Neural progenitor cell (in vitro differentiated cells): ENCODE measurements around the gene IL26. TPM values are rescaled to one million over a fixed set of nuclear protein-coding genes. Genes with fewer than 3 reads are reported as not detected.

Experiments
- DNase-seq: peaks from one replicate; pipeline ENCODE4 v3.0.0-alpha.2; 2016; ENCODE audit warnings: low spot score
- H2AFZ ChIP-seq: fragments of 200-600 bp; sonication (generic); replicated peaks from 2 replicates; pipeline ENCODE4 v1.6.1; 2016; ENCODE audit warnings: antibody characterized with exemption
- H3F3A ChIP-seq: fragments of 200-600 bp; sonication (generic); 2 replicates; pipeline ENCODE4 v1.6.1; 2016; ENCODE audit warnings: antibody characterized with exemption, low read depth
- H3K27ac ChIP-seq: fragments of 200-600 bp; sonication (generic); 2 replicates; pipeline ENCODE4 v1.5.1; 2016; ENCODE audit warnings: mild to moderate bottlenecking
- H3K27me3 ChIP-seq: fragments of 200-600 bp; sonication (generic); 2 replicates; pipeline ENCODE4 v1.6.1; 2016; ENCODE audit warnings: mild to moderate bottlenecking, moderate library complexity
- H3K36me3 ChIP-seq: fragments of 200-600 bp; sonication (generic); 2 replicates; pipeline ENCODE4 v1.5.1; 2016
- H3K4me1 ChIP-seq: fragments of 200-600 bp; sonication (generic); 2 replicates; pipeline ENCODE4 v1.6.1; 2016; ENCODE audit warnings: mixed run types
- H3K4me2 ChIP-seq: fragments of 200-600 bp; sonication (generic); 2 replicates; pipeline ENCODE4 v1.6.1; 2016
- H3K4me3 ChIP-seq: fragments of 200-600 bp; sonication (generic); 2 replicates; pipeline ENCODE4 v1.5.1; 2016
- H3K79me2 ChIP-seq: fragments of 200-600 bp; sonication (generic); 2 replicates; pipeline ENCODE4 v1.6.1; 2016; ENCODE audit warnings: low read depth
- H3K9ac ChIP-seq: fragments of 200-600 bp; sonication (generic); 2 replicates; pipeline ENCODE4 v1.6.1; 2016
- H3K9me3 ChIP-seq: fragments of 200-600 bp; sonication (generic); 2 replicates; pipeline ENCODE4 v1.5.1; 2016; ENCODE audit warnings: low read depth
- H4K20me1 ChIP-seq: fragments of 200-600 bp; sonication (generic); 2 replicates; pipeline ENCODE4 v1.6.1; 2016; ENCODE audit warnings: low read depth
- H3K27ac Mint-ChIP-seq: 3 replicates; pipeline ENCODE4 v1.8.0; 2021; ENCODE audit warnings: mixed read lengths
- H3K27me3 Mint-ChIP-seq: 2 replicates; pipeline ENCODE4 v1.8.0; 2022; ENCODE audit warnings: low read depth, mild to moderate bottlenecking, inconsistent platforms, moderate library complexity, mixed read lengths; ENCODE audit not compliant: insufficient read depth
- H3K36me3 Mint-ChIP-seq: 3 replicates; pipeline ENCODE4 v1.8.0; 2021; ENCODE audit warnings: mixed read lengths
- H3K4me1 Mint-ChIP-seq: 3 replicates; pipeline ENCODE4 v1.8.0; 2021; ENCODE audit warnings: mixed read lengths
- H3K4me3 Mint-ChIP-seq: 3 replicates; pipeline ENCODE4 v1.8.0; 2021; ENCODE audit warnings: mild to moderate bottlenecking, moderate library complexity, mixed read lengths
- H3K9me3 Mint-ChIP-seq: 3 replicates; pipeline ENCODE4 v1.8.0; 2020; ENCODE audit warnings: mixed read lengths
- EZH2 ChIP-seq: fragments of 200-600 bp; sonication (generic); IDR thresholded peaks from 2 replicates; pipeline ENCODE4 v1.6.1; 2017; ENCODE audit warnings: antibody characterized with exemption, mild to moderate bottlenecking, moderate library complexity
- EZH2phosphoT487 ChIP-seq: fragments of 200-600 bp; sonication (generic); IDR thresholded peaks from 2 replicates; pipeline ENCODE4 v1.6.1; 2017; ENCODE audit warnings: antibody characterized with exemption
- total RNA-seq: library from RNA; depleted of rRNA; stranded (reverse); fragments of >200 nt; gene quantifications from 2 replicates; pipeline ENCODE4 v1.2.3, GENCODE V29; 2015; ENCODE audit warnings: low replicate concordance
- TF ChIP-seq, protein P1 (sequence below): fragments of 200-600 bp; sonication (generic); IDR thresholded peaks from 2 replicates; pipeline ENCODE4 v1.5.1; 2017; ENCODE audit warnings: antibody characterized with exemption, mild to moderate bottlenecking

IL26 gene
- total RNA-seq, 1 donor from 2014 or later = not detected

- no peak overlapping the region for H3K4me3 Mint-ChIP-seq
- H3K36me3 Mint-ChIP-seq = no peaks in the 10 kb centered on the region
- Histone ChIP-seq H3K9ac (no peak overlapping the region), H3K4me3 (no peak overlapping the region), H4K20me1 (no peaks in the 10 kb centered on the region), H3F3A (no peaks in the 10 kb centered on the region), H3K4me1 (peaks cover 5% of the 10 kb centered on the region), H3K4me2 (no peak overlapping the region), H3K36me3 (no peaks in the 10 kb centered on the region), H3K27ac (no peak overlapping the region), H3K9me3 (no peaks in the 10 kb centered on the region), H3K79me2 (no peaks in the 10 kb centered on the region), H2AFZ (no peak overlapping the region), H3K27me3 (no peaks in the 10 kb centered on the region)
- no peaks in the 10 kb centered on the region for H3K4me1 Mint-ChIP-seq
- H3K9me3 Mint-ChIP-seq = no peaks in the 10 kb centered on the region
- H3K27me3 Mint-ChIP-seq = no peaks in the 10 kb centered on the region
- no peak overlapping the region for H3K27ac Mint-ChIP-seq
- no peak for TF ChIP-seq EZH2phosphoT487
- TF ChIP-seq, protein P1, sequence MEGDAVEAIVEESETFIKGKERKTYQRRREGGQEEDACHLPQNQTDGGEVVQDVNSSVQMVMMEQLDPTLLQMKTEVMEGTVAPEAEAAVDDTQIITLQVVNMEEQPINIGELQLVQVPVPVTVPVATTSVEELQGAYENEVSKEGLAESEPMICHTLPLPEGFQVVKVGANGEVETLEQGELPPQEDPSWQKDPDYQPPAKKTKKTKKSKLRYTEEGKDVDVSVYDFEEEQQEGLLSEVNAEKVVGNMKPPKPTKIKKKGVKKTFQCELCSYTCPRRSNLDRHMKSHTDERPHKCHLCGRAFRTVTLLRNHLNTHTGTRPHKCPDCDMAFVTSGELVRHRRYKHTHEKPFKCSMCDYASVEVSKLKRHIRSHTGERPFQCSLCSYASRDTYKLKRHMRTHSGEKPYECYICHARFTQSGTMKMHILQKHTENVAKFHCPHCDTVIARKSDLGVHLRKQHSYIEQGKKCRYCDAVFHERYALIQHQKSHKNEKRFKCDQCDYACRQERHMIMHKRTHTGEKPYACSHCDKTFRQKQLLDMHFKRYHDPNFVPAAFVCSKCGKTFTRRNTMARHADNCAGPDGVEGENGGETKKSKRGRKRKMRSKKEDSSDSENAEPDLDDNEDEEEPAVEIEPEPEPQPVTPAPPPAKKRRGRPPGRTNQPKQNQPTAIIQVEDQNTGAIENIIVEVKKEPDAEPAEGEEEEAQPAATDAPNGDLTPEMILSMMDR = no peak
- no peak for TF ChIP-seq EZH2
- no peak for DNase-seq
Observed at GRCh38 chr12:68189821-68190242, 35.8 kb downstream of the IL26 start.

DNA sequence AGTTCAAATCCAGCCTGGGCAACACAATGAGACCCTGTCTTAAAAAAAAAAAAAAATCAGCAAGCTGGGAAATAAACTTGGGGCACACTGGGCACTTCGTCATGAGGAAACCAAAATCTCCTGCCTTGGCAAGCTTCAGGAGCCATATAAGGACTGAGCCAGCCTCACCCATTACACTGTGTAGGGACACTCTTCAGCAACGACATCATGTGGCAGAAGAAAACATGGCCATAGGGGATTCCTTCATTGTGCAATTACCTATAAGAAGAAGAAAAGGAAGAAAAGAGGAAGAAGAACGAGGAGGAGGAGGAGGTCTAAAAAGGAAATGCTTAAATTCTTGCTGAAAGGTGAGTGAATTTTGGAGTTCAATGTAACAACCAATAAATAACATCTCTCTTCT is 40.0 kb downstream of the IL26 start:
- H3F3A ChIP-seq = no peaks in the 10 kb centered on the region
- H2AFZ ChIP-seq = no peak overlapping the region
- H3K79me2 ChIP-seq = no peaks in the 10 kb centered on the region
- no peaks in the 10 kb centered on the region for H3K4me1 ChIP-seq
- no peaks in the 10 kb centered on the region for H3K27me3 ChIP-seq
- no peaks in the 10 kb centered on the region for H3K9me3 Mint-ChIP-seq
- H3K4me3 ChIP-seq = no peak overlapping the region
- DNase-seq = no peak
- no peaks in the 10 kb centered on the region for H3K36me3 Mint-ChIP-seq
- TF ChIP-seq, protein P1 = no peak
- no peak for TF ChIP-seq EZH2phosphoT487
- no peak for TF ChIP-seq EZH2
- H3K4me1 Mint-ChIP-seq = no peaks in the 10 kb centered on the region
- no peaks in the 10 kb centered on the region for H4K20me1 ChIP-seq
- H3K9me3 ChIP-seq = no peaks in the 10 kb centered on the region
- H3K36me3 ChIP-seq = no peaks in the 10 kb centered on the region
- no peak overlapping the region for H3K9ac ChIP-seq
- no peak overlapping the region for H3K27ac ChIP-seq
- H3K27ac Mint-ChIP-seq = no peak overlapping the region
- no peak overlapping the region for H3K4me2 ChIP-seq
- peaks cover 2% of the 10 kb centered on the region for H3K27me3 Mint-ChIP-seq
- no peak overlapping the region for H3K4me3 Mint-ChIP-seq

- no peak overlapping the region for H3K27ac Mint-ChIP-seq
- H3K4me3 ChIP-seq = no peak overlapping the region
- H4K20me1 ChIP-seq = no peaks in the 10 kb centered on the region
- no peaks in the 10 kb centered on the region for H3K4me1 ChIP-seq
- H3F3A ChIP-seq = no peaks in the 10 kb centered on the region
- no peak overlapping the region for H3K27ac ChIP-seq
- no peak overlapping the region for H3K4me2 ChIP-seq
- H3K9me3 ChIP-seq = no peaks in the 10 kb centered on the region
- H3K79me2 ChIP-seq = no peaks in the 10 kb centered on the region
- no peak overlapping the region for H3K9ac ChIP-seq
- no peak overlapping the region for H3K4me3 Mint-ChIP-seq
- peaks cover 2% of the 10 kb centered on the region for H3K27me3 Mint-ChIP-seq
- no peaks in the 10 kb centered on the region for H3K4me1 Mint-ChIP-seq
- DNase-seq = no peak
- TF ChIP-seq EZH2 (no peak), EZH2phosphoT487 (no peak)
- TF ChIP-seq, protein P1 = no peak
- no peaks in the 10 kb centered on the region for H3K9me3 Mint-ChIP-seq
- H3K36me3 ChIP-seq = no peaks in the 10 kb centered on the region
- no peaks in the 10 kb centered on the region for H3K36me3 Mint-ChIP-seq
- H2AFZ ChIP-seq = peak overlapping the region; percentile 7
- no peaks in the 10 kb centered on the region for H3K27me3 ChIP-seq
Observed at GRCh38 chr12:68180792-68181744, 44.5 kb downstream of the IL26 start.
